GM19324 (cell line): Measurements from ENCODE around the gene UBAP2L.
"Not testable (repeated sequence)": the region's sequence is repeated elsewhere in the genome, so short reads cannot be mapped to it uniquely, and the experiment has no call there.

ENCODE experiments used
- ATAC-seq: cut with Tn5 transposase; IDR thresholded peaks from one replicate; pipeline ENCODE4 v1.9.1; 2021; ENCODE audit warnings: mild to moderate bottlenecking, moderate library complexity; ENCODE audit not compliant: unreplicated experiment, low FRiP score

The UBAP2L gene

GRCh38 chr1:154193821-154194220 lies 26.9 kb upstream of the UBAP2L start:
- no peak for ATAC-seq

- no peak for ATAC-seq
Observed at GRCh38 chr1:154198756-154199562, 21.8 kb upstream of the UBAP2L start.

GRCh38 chr1:154199563-154199879 lies 21.2 kb upstream of the UBAP2L start:
- no peak for ATAC-seq

GRCh38 chr1:154205778-154206177 lies 15.0 kb upstream of the UBAP2L start:
- not testable (repeated sequence) for ATAC-seq

- no peak for ATAC-seq
Observed at GRCh38 chr1:154206196-154206595, 14.6 kb upstream of the UBAP2L start, which contains the start of gene CFAP141. Gene CFAP141 (minus strand): TSS chr1:154206333. CDS start chr1:154206307, 26 bp downstream.

- ATAC-seq: no peak
Observed at GRCh38 chr1:154207262-154207661, 13.5 kb upstream of the UBAP2L start.

- ATAC-seq: no peak
Observed at GRCh38 chr1:154208677-154209388, 11.9 kb upstream of the UBAP2L start.

- no peak for ATAC-seq
Observed at GRCh38 chr1:154212083-154212482, 8.7 kb upstream of the UBAP2L start.

GRCh38 chr1:154213274-154213673 lies 7.5 kb upstream of the UBAP2L start:
- ATAC-seq: no peak

- no peak for ATAC-seq
Observed at GRCh38 chr1:154218545-154218944, 2.2 kb upstream of the UBAP2L start.

- ATAC-seq: no peak
Observed at GRCh38 chr1:154219541-154219940, 1.2 kb upstream of the UBAP2L start.

GRCh38 chr1:154220970-154221277 lies 169 bp downstream of the UBAP2L start:
- ATAC-seq: no peak

- ATAC-seq: peak; percentile 12
Observed at GRCh38 chr1:154221278-154222001, 685 bp downstream of the UBAP2L start.

GRCh38 chr1:154222518-154222917 lies 1.8 kb downstream of the UBAP2L start:
- no peak for ATAC-seq

- no peak for ATAC-seq
Observed at GRCh38 chr1:154222918-154223317, 2.2 kb downstream of the UBAP2L start.

- no peak for ATAC-seq
Observed at GRCh38 chr1:154223621-154224020, 2.9 kb downstream of the UBAP2L start.

GRCh38 chr1:154225370-154225769 lies 4.6 kb downstream of the UBAP2L start:
- ATAC-seq: no peak

GRCh38 chr1:154231112-154231511 lies 10.4 kb downstream of the UBAP2L start:
- not testable (repeated sequence) for ATAC-seq

- not testable (repeated sequence) for ATAC-seq
Observed at GRCh38 chr1:154233127-154233526, 12.4 kb downstream of the UBAP2L start.

GRCh38 chr1:154236855-154237254 lies 16.1 kb downstream of the UBAP2L start:
- no peak for ATAC-seq

- no peak for ATAC-seq
Observed at GRCh38 chr1:154237435-154237834, 16.7 kb downstream of the UBAP2L start.
